Inflammatory macrophage treated with lipopolysaccharide for 4 hours (primary cell): ENCODE measurements around the gene PRDM1.
A peak's percentile ranks its signal among the peaks of the same experiment; 100 is the strongest.

Experiments
- DNase-seq: peaks from one replicate; pipeline ENCODE4 v3.0.0-alpha.2; 2020

Gene PRDM1

DNA sequence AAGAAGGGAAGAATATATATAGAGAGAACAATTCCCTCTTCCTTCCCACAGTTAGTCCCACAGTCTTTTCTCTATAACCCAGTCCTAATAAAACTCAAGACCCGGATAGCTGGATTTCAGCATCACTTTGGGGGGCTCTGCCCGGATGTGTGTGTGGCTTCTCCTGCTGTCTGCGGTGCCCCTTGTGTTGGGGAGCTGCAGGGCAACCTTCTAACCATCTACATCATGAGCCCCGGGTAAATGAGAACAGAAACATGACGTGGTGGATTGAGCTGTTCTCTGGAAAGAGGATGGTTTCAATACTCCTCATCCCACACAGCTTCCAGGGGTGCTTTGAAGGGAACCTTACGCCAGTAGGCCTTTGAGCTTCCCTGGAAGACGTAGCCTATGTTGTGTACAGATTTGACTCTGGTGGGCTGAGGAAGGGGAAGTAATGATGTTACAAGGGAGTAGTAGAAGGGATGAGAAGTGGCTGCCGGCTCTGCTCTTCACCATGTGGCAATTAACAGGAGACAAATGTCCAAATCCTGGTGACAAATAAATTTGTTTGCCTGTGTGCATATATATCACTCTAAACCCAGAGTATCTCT, 13.5 kb upstream of the PRDM1 start:
- peak; percentile 65 for DNase-seq

DNA sequence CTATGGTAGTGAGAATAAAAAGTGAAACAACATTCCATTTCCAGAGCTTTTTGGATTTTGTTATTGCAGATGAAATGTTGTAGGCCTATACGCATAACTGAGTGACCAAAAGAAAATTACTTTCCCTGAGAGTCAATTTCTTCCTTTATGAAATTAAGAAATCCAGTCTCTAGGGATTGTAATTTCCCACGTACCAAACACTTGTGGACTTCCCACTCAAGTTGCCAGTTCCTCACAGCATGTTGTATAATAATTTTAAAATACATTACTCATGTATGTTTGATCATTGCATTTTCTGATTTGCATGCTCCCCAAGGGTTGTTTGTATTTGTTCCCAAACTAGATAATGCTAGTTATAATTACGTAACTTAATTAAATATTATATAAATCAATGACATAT, 12.0 kb upstream of the PRDM1 start:
- peak; percentile 68 for DNase-seq

DNA sequence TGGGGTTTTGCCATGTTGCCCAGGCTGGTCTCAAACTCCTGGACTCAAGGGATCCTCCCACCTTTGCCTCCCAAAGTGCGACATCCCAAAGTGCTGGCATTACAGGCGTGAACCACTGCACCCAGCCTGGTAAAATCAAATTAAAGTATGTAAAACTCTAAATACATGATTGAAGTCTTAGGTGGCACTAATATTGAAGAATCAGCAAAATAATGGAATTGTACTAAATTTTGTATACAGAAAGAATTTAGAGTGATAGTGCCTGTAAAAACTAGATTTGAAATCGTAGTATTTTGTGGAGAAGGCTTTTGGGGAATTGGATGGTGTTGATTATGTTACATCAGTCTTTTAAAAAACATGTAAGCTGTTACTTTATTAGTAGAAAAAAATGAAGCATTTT, 10.0 kb upstream of the PRDM1 start:
- DNase-seq: no peak

DNA sequence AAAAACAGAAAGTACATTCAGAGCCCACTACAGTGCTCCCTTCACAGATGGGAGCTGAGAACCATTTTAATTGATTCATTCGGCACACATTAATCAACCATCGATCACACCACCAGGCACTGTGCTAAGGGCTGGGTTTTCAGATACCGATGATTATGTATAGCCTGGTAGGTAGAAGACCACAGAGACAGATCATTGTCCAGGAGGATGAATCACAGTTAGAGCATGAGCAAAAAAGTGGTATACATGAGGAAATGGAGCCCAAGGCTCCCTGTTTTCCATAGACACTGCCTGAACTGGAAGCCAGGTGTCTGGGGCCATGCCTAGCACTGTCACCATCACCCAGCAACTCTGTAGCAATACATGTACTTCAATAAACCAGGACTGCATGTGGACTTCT, 9.0 kb upstream of the PRDM1 start:
- DNase-seq: no peak

DNA sequence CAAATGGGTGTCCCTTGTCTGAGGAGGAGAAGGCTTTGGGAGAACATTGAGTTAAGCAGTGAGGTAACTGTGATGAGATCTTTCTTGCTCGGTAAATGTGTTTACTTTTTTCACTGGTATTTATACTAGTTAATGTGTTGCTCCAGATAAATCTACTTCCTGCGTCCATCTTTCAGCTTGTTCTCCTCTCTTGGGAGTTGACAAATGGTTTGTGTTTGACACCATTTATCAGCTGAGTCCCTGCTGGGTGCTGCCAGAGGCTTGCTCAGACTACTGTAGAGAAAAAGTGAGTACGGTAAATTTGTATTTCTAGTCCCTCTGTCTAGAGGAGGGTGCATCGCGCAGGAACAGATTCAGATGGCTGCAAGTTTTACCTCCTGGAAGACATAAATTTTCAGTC, 8.3 kb upstream of the PRDM1 start:
- no peak for DNase-seq

DNA sequence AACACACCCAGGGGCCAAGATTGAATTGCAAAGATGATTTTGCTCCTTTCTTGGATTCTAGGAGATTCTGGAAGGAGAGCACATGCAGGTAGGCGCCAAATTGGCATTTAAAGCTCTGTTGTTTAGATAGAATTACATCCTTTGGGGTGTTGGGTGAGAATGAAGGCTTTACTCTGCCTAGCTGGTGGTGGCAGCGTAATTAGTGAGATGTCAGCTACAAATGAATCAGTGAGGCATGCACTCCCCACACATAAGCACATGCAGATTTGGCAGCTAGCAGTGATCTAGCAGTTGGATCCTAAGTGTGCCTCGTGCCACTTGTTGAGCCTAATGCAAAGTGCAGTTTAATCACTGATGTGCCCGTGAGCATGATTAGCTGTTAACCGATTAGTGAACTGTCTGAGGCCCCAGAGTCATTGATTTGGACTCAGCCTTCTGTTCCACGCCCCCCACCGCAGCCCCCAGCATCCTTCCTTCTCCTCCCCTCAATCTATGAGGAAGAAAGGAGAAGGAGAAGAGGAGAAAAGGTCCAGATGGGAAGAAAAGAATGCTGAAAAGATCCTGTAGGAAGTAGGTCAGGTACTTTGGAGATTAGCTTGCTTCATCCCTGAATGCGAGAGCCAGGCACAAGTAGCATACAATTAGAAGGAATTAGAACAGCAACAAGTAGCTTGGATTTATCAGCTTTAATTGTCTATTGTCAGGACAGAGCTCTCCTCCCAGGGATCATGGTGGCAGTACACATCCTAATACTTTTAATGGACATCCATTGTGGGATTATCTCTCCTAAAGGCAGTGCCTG, 6.0 kb upstream of the PRDM1 start:
- no peak for DNase-seq

DNA sequence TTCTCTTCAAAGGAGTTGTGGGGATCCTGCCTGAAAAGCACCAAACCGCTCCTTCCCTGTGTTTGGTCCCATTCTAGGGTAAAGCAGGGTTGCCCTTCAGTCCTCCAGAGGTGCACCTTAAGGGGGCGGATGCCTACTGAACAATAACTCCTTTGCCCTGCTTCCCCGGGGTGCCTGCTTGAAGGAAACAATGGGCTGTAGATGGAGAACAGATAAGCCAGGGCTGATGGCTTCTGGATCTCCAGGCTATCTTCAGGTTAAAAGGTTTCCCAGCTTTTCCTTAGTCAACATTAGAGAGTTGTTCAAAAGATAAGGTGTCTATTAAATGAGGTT, 5.4 kb upstream of the PRDM1 start:
- DNase-seq: no peak

DNA sequence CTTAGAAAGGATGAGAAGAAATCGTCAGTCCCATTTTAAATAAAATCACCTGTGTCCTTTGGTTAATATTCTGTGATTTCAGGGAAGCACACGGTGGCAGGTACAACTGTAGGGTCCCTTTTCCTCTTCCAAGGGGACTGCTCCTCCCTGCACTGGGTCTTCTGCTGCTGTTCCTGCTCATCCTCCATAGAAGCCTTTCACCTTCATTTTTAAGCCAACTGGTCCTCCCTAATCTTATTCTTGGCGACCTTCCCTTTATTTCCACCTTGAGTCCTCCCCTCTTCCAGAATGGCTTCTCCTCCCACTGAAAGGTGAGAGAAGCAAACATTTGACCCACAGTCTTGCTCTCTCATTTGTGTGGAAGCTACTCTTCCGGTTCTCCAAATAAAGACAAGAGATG, 4.4 kb upstream of the PRDM1 start:
- no peak for DNase-seq

DNA sequence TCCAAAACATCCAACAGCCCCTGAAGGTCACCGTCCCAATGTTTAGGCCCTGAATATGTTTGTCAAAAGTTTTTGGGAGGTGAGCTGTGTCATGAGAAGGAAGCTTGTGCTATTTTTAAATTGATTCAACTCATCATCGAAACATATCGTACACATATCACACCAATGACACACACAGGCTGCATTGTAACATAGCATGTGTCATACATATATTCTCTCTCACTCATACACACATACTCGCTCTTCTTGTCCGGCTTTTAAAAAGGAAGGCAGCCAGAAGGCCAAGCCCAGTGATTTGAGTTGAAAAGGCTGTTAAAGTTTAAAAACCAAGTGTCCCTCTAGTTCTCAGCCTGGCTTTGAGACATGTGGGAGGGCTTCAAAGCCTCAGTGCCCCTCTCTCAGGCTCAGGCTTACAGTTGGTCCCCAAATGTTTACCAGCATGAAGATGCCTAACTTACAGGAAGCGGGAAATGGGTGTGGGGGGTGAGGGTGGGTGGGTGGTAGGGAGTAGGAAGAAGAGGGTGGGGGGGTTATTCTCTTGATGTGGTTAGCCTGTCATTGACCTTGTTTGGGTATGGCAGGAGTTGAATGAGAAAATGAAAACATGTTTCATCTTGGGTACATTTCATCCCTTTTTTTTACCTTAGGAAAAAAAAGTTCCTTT, 3.3 kb upstream of the PRDM1 start:
- DNase-seq: no peak

DNA sequence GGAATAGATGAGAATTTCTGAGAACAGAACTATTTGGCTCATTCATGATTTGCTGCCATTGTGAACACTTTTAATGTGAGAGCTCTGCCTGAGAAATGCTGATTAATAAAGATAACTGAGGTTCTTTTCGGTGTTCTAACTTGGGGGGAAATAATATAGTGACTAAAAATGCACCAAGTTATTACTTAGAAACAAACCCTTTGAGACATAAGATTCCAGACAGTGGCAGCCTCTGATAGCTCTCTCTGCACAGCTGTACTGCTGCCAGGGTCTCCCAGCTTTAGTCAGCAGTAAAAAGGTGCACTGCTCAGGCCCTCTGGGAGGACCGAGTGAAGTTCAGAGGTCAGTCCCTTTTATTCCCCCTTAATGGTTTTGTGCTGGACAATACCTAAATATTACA, 2.5 kb upstream of the PRDM1 start:
- DNase-seq: no peak

DNA sequence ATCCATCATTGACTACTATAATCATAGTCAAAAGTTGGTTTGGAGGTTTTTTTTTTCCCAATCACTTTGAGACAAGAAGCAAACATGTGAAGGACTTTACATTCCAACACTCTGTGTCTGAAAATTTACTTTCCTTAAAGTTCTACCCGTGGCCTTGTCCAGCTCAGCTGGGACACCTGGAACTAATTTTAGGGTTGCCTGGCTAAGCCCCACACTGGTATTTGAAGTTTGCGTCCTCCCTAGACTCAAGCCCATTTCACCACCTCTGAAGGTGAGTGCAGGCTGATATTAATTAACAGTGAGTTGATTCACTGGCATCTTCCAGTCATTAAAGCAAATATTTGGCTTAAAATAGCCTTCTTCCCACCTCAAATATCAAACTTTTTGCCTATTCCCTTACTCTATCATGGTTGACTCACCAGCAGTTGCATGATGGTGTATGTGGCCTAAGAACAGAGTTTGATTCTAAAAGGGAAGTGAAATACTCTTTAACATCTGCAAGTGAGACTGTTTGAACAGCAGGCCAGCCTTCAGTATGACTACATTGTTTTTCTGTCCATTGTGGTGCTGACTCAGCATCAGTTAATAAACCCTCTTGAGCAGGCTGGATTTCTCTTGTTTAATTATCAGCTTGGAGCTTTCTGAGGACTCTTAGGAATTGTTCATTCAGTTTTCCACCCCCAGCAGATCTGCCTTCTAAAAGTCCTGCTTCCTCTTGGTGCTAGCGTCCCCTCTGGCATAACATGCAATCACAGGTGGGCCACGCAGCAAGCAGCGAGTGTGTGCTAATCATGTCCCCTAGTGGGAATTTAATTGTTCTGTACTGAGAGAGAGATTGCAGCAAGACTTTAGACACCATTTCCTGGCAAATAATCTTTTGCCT, 1.8 kb upstream of the PRDM1 start:
- DNase-seq: peak; percentile 95

DNA sequence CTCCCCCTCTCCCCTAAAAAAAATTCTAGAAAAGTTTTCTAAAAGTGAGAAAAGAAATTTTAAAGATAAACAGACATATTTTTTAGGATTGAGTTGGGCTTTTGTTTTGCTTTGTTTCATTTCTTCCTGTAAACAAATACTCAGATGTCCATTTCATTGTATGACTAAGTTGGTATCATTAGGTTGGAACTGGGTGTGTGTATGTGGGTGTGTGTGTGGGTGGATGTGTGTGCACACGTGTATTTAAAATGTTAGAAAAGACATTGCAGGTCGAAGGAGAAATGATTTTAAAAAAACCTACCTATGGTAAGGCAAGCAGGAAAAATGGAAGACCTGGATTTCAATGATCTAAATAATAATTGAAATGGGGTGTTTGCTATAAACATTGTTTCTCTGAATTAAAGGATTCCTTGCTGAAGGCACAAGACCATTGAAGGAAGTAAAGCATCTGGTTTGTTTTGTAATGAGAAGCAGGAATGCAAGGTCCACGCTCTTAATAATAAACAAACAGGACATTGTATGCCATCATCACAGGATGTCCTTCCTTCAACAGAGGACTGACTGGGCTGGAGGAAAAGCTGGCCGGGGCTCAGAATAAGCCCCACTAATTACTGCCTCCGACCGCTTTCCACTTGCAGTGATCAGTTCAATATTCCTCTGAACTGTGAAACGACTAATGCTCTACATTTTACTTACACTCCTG, 996 bp upstream of the PRDM1 start:
- DNase-seq: peak; percentile 67

DNA sequence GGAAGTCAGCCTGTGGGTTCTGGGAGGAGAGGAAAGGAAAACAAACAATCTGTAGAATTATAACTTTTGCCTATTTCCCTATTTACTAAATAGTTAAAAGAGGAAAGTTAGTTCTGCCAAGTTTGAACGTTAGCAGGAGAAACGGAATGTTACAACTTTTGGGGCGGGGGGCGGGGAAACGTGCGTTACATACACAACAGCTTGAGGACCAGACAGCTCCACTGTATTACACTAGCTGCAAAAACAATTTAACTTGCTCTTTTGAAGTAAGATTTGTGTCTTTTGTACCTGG, 498 bp upstream of the PRDM1 start:
- DNase-seq: no peak

DNA sequence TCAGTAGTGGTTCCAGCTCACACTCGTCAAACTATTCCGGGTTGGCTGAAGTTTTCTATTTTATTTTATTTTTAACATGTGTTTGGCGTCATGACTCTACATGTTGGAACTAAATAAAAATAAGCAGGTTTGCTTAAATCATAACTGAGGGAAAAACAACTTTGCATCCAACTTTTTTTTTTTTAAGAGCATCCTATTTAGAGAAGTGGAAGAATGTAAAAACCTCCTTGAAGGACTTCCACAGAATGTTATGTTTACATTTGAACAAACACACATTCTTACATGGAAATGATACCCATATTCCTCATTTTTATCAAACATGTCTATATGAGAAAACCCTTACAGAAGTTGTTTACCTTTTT, 659 bp downstream of the PRDM1 start:
- DNase-seq: no peak

DNA sequence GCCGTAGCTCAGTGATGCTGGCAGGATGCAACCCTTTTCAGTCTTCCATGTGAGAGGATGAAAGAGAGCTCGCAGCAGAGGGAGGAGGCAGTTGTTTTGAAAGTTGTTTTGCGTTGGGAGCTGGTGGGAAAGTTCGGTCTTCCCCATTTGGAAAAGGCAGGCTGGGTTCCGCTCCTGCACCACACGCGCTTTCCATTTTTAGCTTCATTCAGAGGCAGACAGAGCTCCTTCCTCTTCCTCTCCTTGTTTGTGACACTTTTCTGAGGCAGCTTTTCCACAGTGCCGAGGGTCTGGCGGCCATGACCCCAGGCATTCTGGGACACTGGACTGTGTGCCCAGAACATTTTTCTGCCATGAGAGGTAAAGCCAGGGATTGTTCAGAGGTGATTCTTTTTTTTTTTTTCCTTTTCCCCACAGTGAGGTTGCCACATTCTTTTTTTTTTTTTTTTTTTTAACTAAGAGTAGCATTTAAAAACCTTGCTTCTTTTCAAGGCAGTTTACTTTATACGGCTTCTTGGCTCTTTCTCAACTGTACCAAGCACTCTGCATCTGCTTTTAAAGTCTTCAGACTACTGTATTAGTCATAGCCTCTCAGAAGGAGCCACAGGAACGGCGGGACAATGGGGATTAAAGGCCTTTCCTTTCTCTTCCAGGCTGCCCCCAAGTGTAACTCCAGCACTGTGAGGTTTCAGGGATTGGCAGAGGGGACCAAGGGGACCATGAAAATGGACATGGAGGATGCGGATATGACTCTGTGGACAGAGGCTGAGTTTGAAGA, 1.6 kb downstream of the PRDM1 start:
- peak; percentile 85 for DNase-seq

DNA sequence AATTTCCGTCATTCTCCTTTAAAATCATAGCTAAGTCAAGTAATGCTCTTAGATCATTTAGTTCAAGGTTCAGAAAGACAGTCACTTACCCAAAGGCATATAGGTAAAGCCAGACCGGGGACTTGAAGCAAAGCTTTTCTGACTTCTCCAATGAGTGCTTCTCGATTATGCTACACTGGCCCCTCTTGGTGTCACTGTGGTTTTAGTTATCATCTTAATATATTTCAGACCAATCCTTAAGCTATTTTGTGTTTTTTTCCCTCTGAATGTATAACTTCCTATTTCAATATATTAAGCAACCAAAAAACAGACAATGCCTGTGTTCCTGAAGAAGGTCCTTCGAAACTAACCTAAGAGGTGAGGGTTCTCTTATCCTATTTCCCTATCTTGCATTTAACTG, 3.9 kb downstream of the PRDM1 start:
- peak; percentile 75 for DNase-seq

DNA sequence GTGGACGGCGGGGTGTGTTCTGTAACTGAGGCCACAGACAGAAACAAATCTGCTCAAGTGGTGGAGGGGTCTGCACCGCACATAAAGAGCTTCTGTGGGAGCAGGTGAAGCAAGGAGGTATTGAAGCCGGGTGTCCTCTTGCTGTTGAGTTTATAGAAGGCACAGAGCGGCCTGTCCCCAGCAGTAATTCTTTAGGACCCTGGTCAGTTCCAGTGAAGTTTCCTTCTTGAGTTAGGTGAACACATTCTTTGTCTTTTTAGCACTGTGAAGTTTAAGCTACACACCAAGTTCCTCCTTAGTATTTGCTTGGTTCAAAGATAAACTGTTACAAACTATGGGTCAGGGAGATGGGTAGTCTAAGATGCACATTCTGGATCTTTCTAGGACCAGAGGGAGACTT, 6.1 kb downstream of the PRDM1 start:
- DNase-seq: no peak

DNA sequence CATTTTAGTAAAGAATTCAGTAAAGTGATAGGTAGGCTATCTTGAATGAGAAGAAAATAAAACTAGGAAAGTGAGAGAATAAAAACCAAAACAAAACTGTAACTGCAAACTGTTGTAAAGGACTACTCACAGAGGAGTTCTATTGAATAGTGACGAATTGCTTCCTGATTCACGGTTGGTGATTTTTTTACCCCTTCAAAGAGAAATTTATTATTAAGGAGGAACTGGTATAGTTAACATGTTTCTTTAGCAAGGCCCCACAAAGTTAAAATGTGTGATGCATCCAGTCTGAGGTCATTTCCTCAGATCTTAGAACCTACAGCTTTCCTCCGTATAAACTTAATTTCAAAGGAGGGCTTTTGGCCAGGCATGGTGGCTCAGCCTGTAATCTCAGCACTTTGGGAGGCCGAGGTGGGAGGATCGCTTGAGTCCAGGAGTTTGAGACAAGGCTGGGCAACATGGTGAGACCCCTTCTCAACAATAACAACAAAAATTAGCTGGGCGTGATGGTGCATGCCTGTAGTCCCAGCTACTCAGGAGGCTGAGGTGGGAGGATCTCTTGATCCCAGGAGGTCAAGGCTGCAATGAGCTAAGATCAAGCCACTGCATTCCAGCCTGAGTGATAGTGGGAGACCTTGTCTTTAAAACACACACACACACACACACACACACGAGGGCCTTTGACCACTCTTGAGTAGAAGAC, 8.3 kb downstream of the PRDM1 start:
- peak; percentile 44 for DNase-seq

DNA sequence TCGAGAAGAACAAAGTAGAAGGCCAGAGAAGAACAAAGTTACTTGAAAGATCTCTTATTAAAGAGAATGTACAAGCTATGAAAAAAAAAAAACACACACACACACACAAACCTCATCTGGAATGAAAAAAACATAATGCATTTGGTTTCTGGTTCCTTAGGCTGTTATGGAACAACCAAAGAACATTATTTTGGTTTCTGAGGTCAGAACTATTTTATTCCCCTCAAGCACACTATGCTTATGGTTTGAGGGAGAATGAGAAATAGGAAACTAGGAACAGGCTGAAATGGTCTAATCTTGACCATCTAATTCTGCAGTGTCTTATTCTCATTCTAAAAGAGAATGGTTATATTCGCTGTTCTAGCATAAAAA, 8.8 kb downstream of the PRDM1 start:
- DNase-seq: no peak

DNA sequence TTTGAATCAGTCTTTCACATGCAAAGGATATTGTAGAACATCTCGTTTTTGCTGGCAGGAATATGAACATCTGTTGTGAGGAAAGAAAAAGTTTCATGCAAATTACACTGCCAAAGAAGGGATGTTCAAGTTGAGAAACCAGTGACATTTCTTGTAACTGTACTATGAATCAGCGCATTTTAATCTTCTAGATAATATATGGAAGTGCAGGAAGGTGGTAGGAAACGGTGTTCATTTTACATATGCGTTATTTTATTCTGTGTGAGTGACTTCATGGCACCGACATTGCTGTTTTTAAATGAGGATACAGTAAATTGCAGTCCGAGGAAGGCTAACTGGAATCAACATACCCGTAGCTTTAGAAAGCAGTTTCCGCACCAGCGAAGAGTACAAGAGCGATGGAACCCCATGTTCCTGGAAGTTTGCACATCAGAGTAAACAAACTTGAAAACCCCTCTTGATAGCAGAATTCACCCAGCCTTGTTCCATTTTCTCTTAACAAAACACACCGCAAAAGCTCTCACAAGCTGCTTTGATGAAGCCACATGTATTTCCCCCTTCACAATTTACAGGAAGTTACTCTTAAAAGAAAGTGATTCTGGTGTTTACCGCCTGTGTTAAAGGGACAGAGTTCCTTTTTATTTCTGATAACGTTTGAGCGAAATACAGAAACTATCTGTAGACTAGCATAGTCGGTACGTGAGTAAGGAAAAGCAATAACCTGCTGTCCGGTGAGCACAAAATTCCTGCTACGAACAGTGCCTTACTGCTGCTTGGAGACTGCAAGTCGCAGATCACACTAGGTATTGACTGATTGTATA, 11.5 kb downstream of the PRDM1 start:
- peak; percentile 85 for DNase-seq
